22Rv1 (cell line): ENCODE measurements around the gene TECRL.

Experiments used
- ZFX ChIP-seq: fragments of 450-650 bp; IDR thresholded peaks from 2 replicates; pipeline ENCODE4 v1.6.1; 2017; ENCODE audit warnings: antibody characterized with exemption, borderline replicate concordance
- TF ChIP-seq, protein P1 (sequence below): fragments of 450-650 bp; IDR thresholded peaks from 2 replicates; pipeline ENCODE4 v1.5.1; 2017; ENCODE audit warnings: mild to moderate bottlenecking

DNA sequence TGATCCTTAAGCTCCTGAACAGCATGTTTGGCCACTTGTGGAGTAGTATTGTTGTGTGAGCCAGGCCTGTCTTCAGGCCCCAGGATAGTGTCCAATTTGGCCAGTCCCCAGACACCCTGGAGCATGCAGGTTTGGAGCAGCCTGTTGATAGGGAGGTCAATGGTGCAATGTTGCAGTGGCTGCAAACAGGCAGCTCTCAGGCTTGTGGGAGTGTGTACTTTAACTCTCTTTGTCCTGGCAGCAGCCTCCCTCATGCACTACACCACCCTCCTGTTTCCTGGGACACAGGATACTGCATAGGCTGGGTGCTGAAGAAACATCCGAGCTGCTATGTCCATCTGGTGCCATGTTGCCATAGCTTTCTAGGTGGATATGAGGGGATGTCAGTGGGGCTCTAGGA is 24.0 kb downstream of the TECRL start:
- TF ChIP-seq, protein P1, sequence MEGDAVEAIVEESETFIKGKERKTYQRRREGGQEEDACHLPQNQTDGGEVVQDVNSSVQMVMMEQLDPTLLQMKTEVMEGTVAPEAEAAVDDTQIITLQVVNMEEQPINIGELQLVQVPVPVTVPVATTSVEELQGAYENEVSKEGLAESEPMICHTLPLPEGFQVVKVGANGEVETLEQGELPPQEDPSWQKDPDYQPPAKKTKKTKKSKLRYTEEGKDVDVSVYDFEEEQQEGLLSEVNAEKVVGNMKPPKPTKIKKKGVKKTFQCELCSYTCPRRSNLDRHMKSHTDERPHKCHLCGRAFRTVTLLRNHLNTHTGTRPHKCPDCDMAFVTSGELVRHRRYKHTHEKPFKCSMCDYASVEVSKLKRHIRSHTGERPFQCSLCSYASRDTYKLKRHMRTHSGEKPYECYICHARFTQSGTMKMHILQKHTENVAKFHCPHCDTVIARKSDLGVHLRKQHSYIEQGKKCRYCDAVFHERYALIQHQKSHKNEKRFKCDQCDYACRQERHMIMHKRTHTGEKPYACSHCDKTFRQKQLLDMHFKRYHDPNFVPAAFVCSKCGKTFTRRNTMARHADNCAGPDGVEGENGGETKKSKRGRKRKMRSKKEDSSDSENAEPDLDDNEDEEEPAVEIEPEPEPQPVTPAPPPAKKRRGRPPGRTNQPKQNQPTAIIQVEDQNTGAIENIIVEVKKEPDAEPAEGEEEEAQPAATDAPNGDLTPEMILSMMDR, result no peak
- no peak for TF ChIP-seq ZFX
